Effector memory CD8-positive, alpha-beta T cell (primary cell): ENCODE data around the gene AQP4.

ENCODE experiments used
- ATAC-seq: fragments of 150-1000 bp; cut with Tn5 transposase; replicated peaks from 2 replicates; pipeline ENCODE4 v1.10.0; 2021; ENCODE audit warnings: mild to moderate bottlenecking, moderate library complexity
- DNase-seq, 3 experiments: peaks; one replicate each; pipeline ENCODE4 v3.0.0; 2021
- H3K27ac Mint-ChIP-seq, 2 donors: one replicate each; pipeline ENCODE4 v1.8.0; 2022; ENCODE audit warnings: mild to moderate bottlenecking in 2 of 2, mixed read lengths in 2 of 2, moderate library complexity in 2 of 2
- H3K27me3 Mint-ChIP-seq, 2 donors: one replicate each; pipeline ENCODE4 v1.8.0; 2022; ENCODE audit warnings: mixed read lengths in 2 of 2
- H3K36me3 Mint-ChIP-seq: one replicate; pipeline ENCODE4 v1.8.0; 2022; ENCODE audit warnings: mild to moderate bottlenecking, moderate library complexity, mixed read lengths; ENCODE audit not compliant: insufficient read depth
- H3K4me1 Mint-ChIP-seq, 2 donors: one replicate each; pipeline ENCODE4 v1.8.0; 2022; ENCODE audit warnings: low read depth in 2 of 2, mixed read lengths in 2 of 2
- H3K4me3 Mint-ChIP-seq, 2 donors: one replicate each; pipeline ENCODE4 v1.8.0; 2022; ENCODE audit warnings: mild to moderate bottlenecking in 2 of 2, mixed read lengths in 2 of 2, moderate library complexity in 2 of 2
- H3K9me3 Mint-ChIP-seq, 2 donors: one replicate each; pipeline ENCODE4 v1.8.0; 2022; ENCODE audit warnings: mixed read lengths in 2 of 2

Gene AQP4

GRCh38 chr18:26818461-26818860 lies 47.0 kb downstream of the AQP4 start:
- H3K4me3 Mint-ChIP-seq = no peak overlapping the region
- no peak overlapping the region for H3K27ac Mint-ChIP-seq
- H3K9me3 Mint-ChIP-seq = peaks cover 0 to 7% of the 10 kb centered on the region in 2 donors
- ATAC-seq = no peak
- DNase-seq = no peak
- H3K27me3 Mint-ChIP-seq = no peaks in the 10 kb centered on the region
- H3K4me1 Mint-ChIP-seq = no peaks in the 10 kb centered on the region
- H3K36me3 Mint-ChIP-seq = no peaks in the 10 kb centered on the region

- Mint-ChIP-seq H3K9me3 (peaks cover 12 to 31% of the 10 kb centered on the region in 2 donors), H3K36me3 (no peaks in the 10 kb centered on the region), H3K4me1 (no peaks in the 10 kb centered on the region), H3K27ac (no peak overlapping the region), H3K4me3 (no peak overlapping the region), H3K27me3 (no peaks in the 10 kb centered on the region)
- ATAC-seq (no peak), DNase-seq (no peak)
Measured at GRCh38 chr18:26813043-26813442, 52.5 kb downstream of the AQP4 start.

- DNase-seq = no peak
- H3K9me3 Mint-ChIP-seq = peaks cover 12 to 29% of the 10 kb centered on the region in 2 donors
- no peaks in the 10 kb centered on the region for H3K27me3 Mint-ChIP-seq
- ATAC-seq = no peak
- no peaks in the 10 kb centered on the region for H3K4me1 Mint-ChIP-seq
- no peaks in the 10 kb centered on the region for H3K36me3 Mint-ChIP-seq
- H3K27ac Mint-ChIP-seq = no peak overlapping the region
- H3K4me3 Mint-ChIP-seq = no peak overlapping the region
Measured at GRCh38 chr18:26812462-26812861, 53.0 kb downstream of the AQP4 start.

GRCh38 chr18:26809346-26809745 lies 56.2 kb downstream of the AQP4 start:
- Mint-ChIP-seq H3K4me1 (no peaks in the 10 kb centered on the region), H3K36me3 (no peaks in the 10 kb centered on the region), H3K9me3 (peaks cover 14 to 29% of the 10 kb centered on the region in 2 donors), H3K27ac (no peak overlapping the region), H3K27me3 (no peaks in the 10 kb centered on the region), H3K4me3 (no peak overlapping the region)
- DNase-seq = no peak
- ATAC-seq = no peak

- Mint-ChIP-seq H3K27ac (no peak overlapping the region), H3K9me3 (peaks cover 12 to 16% of the 10 kb centered on the region in 2 donors), H3K4me3 (no peak overlapping the region), H3K4me1 (no peaks in the 10 kb centered on the region), H3K27me3 (no peaks in the 10 kb centered on the region), H3K36me3 (no peaks in the 10 kb centered on the region)
- no peak for ATAC-seq
- no peak for DNase-seq
Measured at GRCh38 chr18:26806224-26806623, 59.3 kb downstream of the AQP4 start.

GRCh38 chr18:26804519-26804918 lies 61.0 kb downstream of the AQP4 start:
- no peak for ATAC-seq
- H3K9me3 Mint-ChIP-seq = peaks cover 10 to 14% of the 10 kb centered on the region in 2 donors
- no peak overlapping the region for H3K4me3 Mint-ChIP-seq
- no peak for DNase-seq
- no peaks in the 10 kb centered on the region for H3K4me1 Mint-ChIP-seq
- no peaks in the 10 kb centered on the region for H3K36me3 Mint-ChIP-seq
- H3K27ac Mint-ChIP-seq = no peak overlapping the region
- no peaks in the 10 kb centered on the region for H3K27me3 Mint-ChIP-seq

- no peak overlapping the region for H3K4me3 Mint-ChIP-seq
- H3K9me3 Mint-ChIP-seq = peaks cover 1 to 7% of the 10 kb centered on the region in 2 donors
- no peak overlapping the region for H3K27ac Mint-ChIP-seq
- H3K36me3 Mint-ChIP-seq = no peaks in the 10 kb centered on the region
- no peaks in the 10 kb centered on the region for H3K27me3 Mint-ChIP-seq
- DNase-seq = no peak
- no peaks in the 10 kb centered on the region for H3K4me1 Mint-ChIP-seq
- no peak for ATAC-seq
Measured at GRCh38 chr18:26803643-26804042, 61.9 kb downstream of the AQP4 start.

GRCh38 chr18:26802330-26803200 lies 62.9 kb downstream of the AQP4 start:
- peaks cover 0 to 7% of the 10 kb centered on the region in 2 donors for H3K9me3 Mint-ChIP-seq
- DNase-seq = no peak
- no peak overlapping the region for H3K4me3 Mint-ChIP-seq
- no peaks in the 10 kb centered on the region for H3K36me3 Mint-ChIP-seq
- H3K27ac Mint-ChIP-seq = no peak overlapping the region
- no peaks in the 10 kb centered on the region for H3K27me3 Mint-ChIP-seq
- no peak for ATAC-seq
- no peaks in the 10 kb centered on the region for H3K4me1 Mint-ChIP-seq
